ENCODE data around the gene HIP1R. TPM values are rescaled to one million over a fixed set of nuclear protein-coding genes. Genes with fewer than 3 reads are reported as not detected.

The HIP1R gene
- total and polyA plus RNA-seq, 7 donors: 4.5 to 17.6 (median 8.0) TPM

DNA sequence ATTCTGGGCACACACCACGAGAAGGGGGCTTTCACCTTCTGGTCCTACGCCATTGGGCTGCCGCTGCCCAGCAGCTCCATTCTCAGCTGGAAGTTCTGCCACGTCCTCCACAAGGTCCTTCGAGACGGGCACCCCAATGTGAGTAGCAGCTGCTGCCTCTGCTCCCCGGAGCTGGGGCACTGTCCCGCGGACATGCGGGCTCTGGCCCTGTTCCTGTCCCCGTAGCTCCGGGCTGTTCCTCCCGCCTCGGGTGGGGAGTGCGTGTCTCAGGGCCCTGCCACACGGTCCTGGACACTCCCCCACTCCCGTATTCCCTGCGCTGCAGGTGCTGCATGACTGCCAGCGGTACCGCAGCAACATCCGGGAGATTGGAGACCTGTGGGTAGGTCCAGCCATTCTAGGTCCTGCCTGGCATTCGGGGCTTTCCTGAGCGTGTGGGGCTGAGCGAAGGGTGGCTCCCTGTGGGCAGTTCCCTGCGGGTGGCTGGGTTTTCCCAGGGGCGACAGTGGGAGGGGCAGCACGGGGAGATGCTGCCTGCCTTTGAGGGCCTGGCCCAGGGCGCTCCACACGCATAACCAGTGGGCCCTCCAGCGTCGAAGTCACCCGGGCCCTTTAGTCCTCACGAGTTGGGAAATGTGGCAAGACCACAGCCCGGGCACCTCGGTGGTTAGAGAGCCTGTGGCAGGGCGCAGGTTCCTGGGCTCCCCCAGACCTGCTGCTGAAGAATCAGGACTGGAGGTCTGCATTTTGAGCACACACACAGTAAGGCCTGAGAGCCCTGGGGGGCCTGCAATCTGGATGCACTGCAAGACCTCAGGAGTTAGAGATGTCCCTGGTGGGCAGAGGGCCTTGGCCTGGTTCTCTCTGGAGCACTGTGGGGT is 13.5 kb downstream of the HIP1R start:
- peak in 1 of 2 donors; percentile 44 for DNase-seq
- H3K27ac ChIP-seq: no peak overlapping the region
- H3K27me3 ChIP-seq (ENCODE audit: insufficient read depth in 3 of 3, low read length in 2 of 3): no peaks in the 10 kb centered on the region
- TF ChIP-seq, protein P1, sequence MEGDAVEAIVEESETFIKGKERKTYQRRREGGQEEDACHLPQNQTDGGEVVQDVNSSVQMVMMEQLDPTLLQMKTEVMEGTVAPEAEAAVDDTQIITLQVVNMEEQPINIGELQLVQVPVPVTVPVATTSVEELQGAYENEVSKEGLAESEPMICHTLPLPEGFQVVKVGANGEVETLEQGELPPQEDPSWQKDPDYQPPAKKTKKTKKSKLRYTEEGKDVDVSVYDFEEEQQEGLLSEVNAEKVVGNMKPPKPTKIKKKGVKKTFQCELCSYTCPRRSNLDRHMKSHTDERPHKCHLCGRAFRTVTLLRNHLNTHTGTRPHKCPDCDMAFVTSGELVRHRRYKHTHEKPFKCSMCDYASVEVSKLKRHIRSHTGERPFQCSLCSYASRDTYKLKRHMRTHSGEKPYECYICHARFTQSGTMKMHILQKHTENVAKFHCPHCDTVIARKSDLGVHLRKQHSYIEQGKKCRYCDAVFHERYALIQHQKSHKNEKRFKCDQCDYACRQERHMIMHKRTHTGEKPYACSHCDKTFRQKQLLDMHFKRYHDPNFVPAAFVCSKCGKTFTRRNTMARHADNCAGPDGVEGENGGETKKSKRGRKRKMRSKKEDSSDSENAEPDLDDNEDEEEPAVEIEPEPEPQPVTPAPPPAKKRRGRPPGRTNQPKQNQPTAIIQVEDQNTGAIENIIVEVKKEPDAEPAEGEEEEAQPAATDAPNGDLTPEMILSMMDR (IDR thresholded peaks at IDR 0.05): no peak
- no peaks in the 10 kb centered on the region for H3K9me3 ChIP-seq
- no peak overlapping the region for H3K4me3 ChIP-seq
- no peaks in the 10 kb centered on the region for H3K4me1 ChIP-seq
- intact Hi-C loops (cut with DNase I): no loop called here
- WGBS, 3 donors: 85 to 88% (median 87%) methylated on average over 36 of the region's 36 CpGs
- H3K36me3 ChIP-seq (ENCODE audit: insufficient read depth in 1 of 2, low read depth in 1 of 2): no peaks in the 10 kb centered on the region
- no peak for ATAC-seq

DNA sequence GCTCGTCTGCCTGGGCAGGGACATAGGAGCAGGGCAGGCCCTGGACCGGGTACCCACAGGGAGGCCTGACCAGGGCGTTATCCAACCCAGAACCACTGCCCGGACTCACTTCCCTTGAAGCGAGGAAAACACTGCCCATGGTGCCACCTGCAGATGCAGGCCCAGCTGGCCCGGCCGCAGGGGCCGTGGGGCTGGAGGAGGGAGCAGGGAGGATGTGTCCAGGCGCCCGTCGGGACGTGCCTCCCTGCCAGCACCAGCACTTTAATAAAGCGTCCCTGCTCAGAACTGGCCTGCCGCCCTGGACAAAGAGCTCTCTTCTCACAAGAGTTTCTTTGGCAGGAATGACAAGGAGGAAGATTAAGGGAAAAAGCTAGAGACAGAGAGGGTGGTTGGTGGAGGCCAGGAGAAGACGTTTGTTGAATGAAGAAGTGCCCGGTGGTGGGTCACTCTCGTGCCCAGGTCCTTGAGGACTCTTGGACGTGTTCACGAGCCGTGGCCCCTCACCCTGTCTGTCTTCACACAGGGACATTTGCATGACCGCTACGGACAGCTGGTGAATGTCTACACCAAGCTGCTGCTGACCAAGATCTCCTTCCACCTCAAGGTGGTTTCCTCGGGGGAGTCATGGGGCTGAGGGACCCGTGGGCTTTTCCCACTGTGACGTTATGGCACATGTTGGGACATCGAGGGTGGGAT is 14.2 kb downstream of the HIP1R start:
- H3K27me3 ChIP-seq (ENCODE audit: insufficient read depth in 3 of 3, low read length in 2 of 3): no peaks in the 10 kb centered on the region
- intact Hi-C loops (cut with DNase I): no loop called here
- no peak overlapping the region for H3K27ac ChIP-seq
- WGBS, 3 donors: 59 to 78% (median 66%) methylated on average over 26 of the region's 26 CpGs
- no peak overlapping the region for H3K4me3 ChIP-seq
- H3K36me3 ChIP-seq (ENCODE audit: insufficient read depth in 1 of 2, low read depth in 1 of 2): no peaks in the 10 kb centered on the region
- DNase-seq (peak in 1 of 2 donors; percentile 57), ATAC-seq (no peak)
- no peaks in the 10 kb centered on the region for H3K4me1 ChIP-seq
- TF ChIP-seq, protein P1 (IDR thresholded peaks at IDR 0.05): no peak
- H3K9me3 ChIP-seq: no peaks in the 10 kb centered on the region

DNA sequence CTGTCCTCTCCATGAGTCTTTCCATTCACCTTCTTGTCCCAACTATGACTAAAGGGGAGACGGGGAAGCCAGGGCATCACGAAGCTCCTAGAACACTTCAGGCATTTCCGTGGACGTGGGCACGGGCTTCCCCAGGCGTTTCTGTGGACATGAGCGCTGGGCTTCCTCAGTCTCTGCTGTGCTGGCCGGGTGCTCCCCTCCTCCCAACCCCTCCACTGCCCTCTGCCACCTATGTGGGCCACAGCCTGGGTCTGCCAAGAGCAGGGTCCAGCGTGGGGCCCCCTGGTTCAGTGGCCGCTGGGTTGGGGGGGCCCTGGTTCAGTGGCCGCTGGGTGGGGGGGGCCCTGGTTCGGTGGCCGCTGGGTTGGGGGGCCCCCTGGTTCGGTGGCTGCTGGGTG is 14.8 kb downstream of the HIP1R start:
- intact Hi-C loops (cut with DNase I): no loop called here
- H3K27ac ChIP-seq: no peak overlapping the region
- no peaks in the 10 kb centered on the region for H3K36me3 ChIP-seq (ENCODE audit: insufficient read depth in 1 of 2, low read depth in 1 of 2)
- H3K4me3 ChIP-seq: no peak overlapping the region
- ATAC-seq (no peak), DNase-seq (peak in 1 of 2 donors; percentile 38)
- no peaks in the 10 kb centered on the region for H3K9me3 ChIP-seq
- no peaks in the 10 kb centered on the region for H3K4me1 ChIP-seq
- H3K27me3 ChIP-seq (ENCODE audit: insufficient read depth in 3 of 3, low read length in 2 of 3): no peaks in the 10 kb centered on the region
- TF ChIP-seq, protein P1 (IDR thresholded peaks at IDR 0.05): no peak
- 92 to 96% (median 94%) methylated on average over 11 to 14 of the region's 14 CpGs for WGBS, 3 donors

DNA sequence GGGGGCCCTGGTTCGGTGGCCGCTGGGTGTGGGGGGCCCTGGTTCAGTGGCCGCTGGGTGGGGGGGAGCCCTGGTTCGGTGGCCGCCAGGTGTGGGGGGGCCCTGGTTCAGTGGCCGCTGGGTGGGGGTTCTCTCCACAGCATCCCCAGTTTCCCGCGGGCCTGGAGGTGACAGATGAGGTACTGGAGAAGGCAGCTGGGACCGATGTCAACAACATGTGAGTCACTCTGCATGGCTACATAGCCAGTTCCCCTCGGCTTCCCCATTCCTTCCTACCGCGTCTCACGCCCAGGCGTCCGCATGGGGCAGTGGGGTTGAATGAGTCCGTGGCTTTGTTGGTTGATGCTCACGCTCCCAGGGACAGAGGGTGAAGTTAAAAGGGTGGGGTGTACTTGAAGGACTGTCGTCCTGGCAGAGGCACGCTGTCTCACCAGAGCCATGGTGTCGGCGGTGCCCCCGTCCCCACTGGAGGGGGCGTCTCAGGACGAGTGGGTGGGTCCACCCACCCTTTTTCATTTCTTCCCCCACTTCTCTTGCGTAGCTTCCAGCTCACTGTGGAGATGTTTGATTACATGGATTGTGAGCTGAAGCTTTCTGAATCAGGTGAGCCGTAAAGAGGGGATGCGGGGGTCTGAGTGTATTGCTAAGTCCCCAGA is 15.6 kb downstream of the HIP1R start:
- TF ChIP-seq, protein P1 (IDR thresholded peaks at IDR 0.05): no peak
- no peaks in the 10 kb centered on the region for H3K36me3 ChIP-seq (ENCODE audit: insufficient read depth in 1 of 2, low read depth in 1 of 2)
- H3K27me3 ChIP-seq (ENCODE audit: insufficient read depth in 3 of 3, low read length in 2 of 3): no peaks in the 10 kb centered on the region
- H3K27ac ChIP-seq: peak overlapping the region; percentile 50
- DNase-seq (peak in 1 of 2 donors; percentile 30), ATAC-seq (peak in 3 of 4 donors; percentile 12 to 38 (median 38))
- no peaks in the 10 kb centered on the region for H3K9me3 ChIP-seq
- 69 to 80% (median 69%) methylated on average over 23 to 27 of the region's 27 CpGs for WGBS, 3 donors
- H3K4me1 ChIP-seq: no peaks in the 10 kb centered on the region
- no peak overlapping the region for H3K4me3 ChIP-seq
- intact Hi-C loops (cut with DNase I): no loop called here

All from psoas muscle (tissue), 8 donors.